GM12891 (cell line): ENCODE results near the gene AGPAT3.

Experiments used
- DNase-seq: peaks from one replicate; pipeline ENCODE4 v3.0.0; 2011; ENCODE audit warnings: low spot score; ENCODE audit not compliant: insufficient read length
- FAIRE-seq: peaks from 2 replicates; lab custom pipeline; 2011; peaks lifted over from hg19 to GRCh38; lab: Jason Lieb, UNC
- PAX5 ChIP-seq: IDR thresholded peaks from 2 replicates; pipeline ENCODE4 v1.6.1; 2011; ENCODE audit warnings: low read length, moderate library complexity, mild to moderate bottlenecking; ENCODE audit not compliant: insufficient read depth, severe bottlenecking
- POLR2A ChIP-seq: IDR thresholded peaks from 2 replicates; pipeline ENCODE4 v1.6.1; 2011; ENCODE audit warnings: low read depth, low read length, control low read depth
- POLR2AphosphoS5 ChIP-seq: IDR thresholded peaks from 2 replicates; pipeline ENCODE4 v1.6.1; 2011; ENCODE audit warnings: low read depth, low read length, control low read depth
- POU2F2 ChIP-seq: IDR thresholded peaks from 2 replicates; pipeline ENCODE4 v1.6.1; 2011; ENCODE audit warnings: low read depth, mild to moderate bottlenecking, control low read depth, low read length, moderate library complexity
- SPI1 ChIP-seq: IDR thresholded peaks from 2 replicates; pipeline ENCODE4 v1.6.1; 2011; ENCODE audit warnings: low read depth, low read length, control low read depth
- TAF1 ChIP-seq: IDR thresholded peaks from 2 replicates; pipeline ENCODE4 v1.6.1; 2011; ENCODE audit warnings: low read depth, low read length, control low read depth

AGPAT3 gene

GRCh38 chr21:43911935-43912487 lies 47.0 kb downstream of the AGPAT3 start:
- no peak for TF ChIP-seq POLR2A
- TF ChIP-seq PAX5, result no peak
- no peak for TF ChIP-seq POLR2AphosphoS5
- no peak for TF ChIP-seq POU2F2
- TF ChIP-seq SPI1, result no peak
- TF ChIP-seq TAF1, result no peak
- DNase-seq (no peak), FAIRE-seq (no peak)

GRCh38 chr21:43912500-43912899 lies 47.5 kb downstream of the AGPAT3 start:
- TF ChIP-seq SPI1, result no peak
- no peak for TF ChIP-seq PAX5
- no peak for TF ChIP-seq TAF1
- DNase-seq (no peak), FAIRE-seq (no peak)

GRCh38 chr21:43912910-43913309 lies 47.9 kb downstream of the AGPAT3 start:
- FAIRE-seq (peak; percentile 16), DNase-seq (no peak)
- TF ChIP-seq POLR2AphosphoS5, result no peak
- TF ChIP-seq TAF1, result no peak
- TF ChIP-seq POU2F2, result no peak
- TF ChIP-seq PAX5, result no peak
- no peak for TF ChIP-seq SPI1
- TF ChIP-seq POLR2A, result no peak

GRCh38 chr21:43913928-43914327 lies 48.9 kb downstream of the AGPAT3 start:
- no peak for TF ChIP-seq POLR2AphosphoS5
- no peak for TF ChIP-seq TAF1
- TF ChIP-seq SPI1, result no peak
- no peak for TF ChIP-seq PAX5
- TF ChIP-seq POU2F2, result no peak
- TF ChIP-seq POLR2A, result no peak
- no peak for FAIRE-seq

GRCh38 chr21:43916076-43916475 lies 51.1 kb downstream of the AGPAT3 start:
- DNase-seq (no peak), FAIRE-seq (no peak)
- TF ChIP-seq POLR2A (no peak), POLR2AphosphoS5 (no peak), PAX5 (no peak), TAF1 (no peak)

More at GRCh38 chr21:43913928-43914327, 48.9 kb downstream of the AGPAT3 start:
- DNase-seq, result no peak

- DNase-seq, result peak; percentile 67
- 0 out of 2 replicates have a peak, but pooled peaks have one; percentile 20 for TF ChIP-seq TAF1
- TF ChIP-seq POLR2A, result peak; percentile 49; the same call in 1 of the 2 replicates
- TF ChIP-seq POLR2AphosphoS5, result no peak
- FAIRE-seq, result peak; percentile 93
Measured at GRCh38 chr21:43916691-43917514, 51.9 kb downstream of the AGPAT3 start.

- peak; percentile 87 for FAIRE-seq
- no peak for DNase-seq
- TF ChIP-seq POLR2AphosphoS5 (no peak), TAF1 (no peak), PAX5 (no peak), POLR2A (no peak), SPI1 (no peak), POU2F2 (no peak)
Measured at GRCh38 chr21:43917515-43918384, 52.7 kb downstream of the AGPAT3 start.

GRCh38 chr21:43918385-43918947 lies 53.4 kb downstream of the AGPAT3 start:
- DNase-seq (no peak), FAIRE-seq (no peak)
- TF ChIP-seq SPI1 (no peak), TAF1 (no peak), POU2F2 (no peak), PAX5 (no peak), POLR2AphosphoS5 (no peak), POLR2A (no peak)

- FAIRE-seq (no peak), DNase-seq (no peak)
- no peak for TF ChIP-seq TAF1
- TF ChIP-seq POLR2AphosphoS5, result no peak
- no peak for TF ChIP-seq SPI1
- TF ChIP-seq PAX5, result no peak
- no peak for TF ChIP-seq POU2F2
- no peak; the same call in 1 of the 2 replicates for TF ChIP-seq POLR2A
Measured at GRCh38 chr21:43919283-43919682, 54.3 kb downstream of the AGPAT3 start.
